ENCODE results near the gene TNFSF8.

TNFSF8 gene

DNA sequence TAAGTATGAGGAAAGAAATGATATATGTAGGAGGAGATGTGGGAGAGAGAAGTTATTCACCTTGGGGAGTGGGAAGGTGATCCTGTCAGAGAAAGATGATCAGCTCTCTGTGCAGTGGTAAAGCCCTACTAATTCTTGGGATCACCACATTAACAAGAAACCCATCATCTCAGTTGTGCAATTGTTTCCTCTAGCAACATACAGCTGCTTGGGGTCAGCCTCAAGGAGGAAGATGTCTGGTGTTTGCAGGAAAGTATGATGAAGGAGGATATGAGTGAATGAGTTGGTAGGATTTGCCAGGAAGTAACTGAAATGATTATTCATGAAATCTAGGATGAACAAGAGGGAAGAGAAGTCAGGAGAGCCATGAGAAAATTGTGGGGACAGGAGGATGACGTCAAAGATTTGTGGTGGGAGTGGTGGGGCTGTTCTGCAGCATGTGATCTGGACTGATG is 50.1 kb downstream of the TNFSF8 start:
- Histone ChIP-seq H3K27me3 (ENCODE audit: control insufficient read depth in 3 of 3, insufficient read depth in 3 of 3, low read depth in 1 of 3, low read length in 3 of 3) (no peaks in the 10 kb centered on the region), H2BK12ac (ENCODE audit: low read length) (no peak overlapping the region), H3K14ac (ENCODE audit: low read length) (no peak overlapping the region), H2BK5ac (ENCODE audit: low read length) (no peak overlapping the region), H3K4me1 (ENCODE audit: control insufficient read depth in 2 of 2, insufficient read depth in 1 of 2, low read depth in 1 of 2, low read length in 2 of 2) (no peaks in the 10 kb centered on the region), H2AK5ac (ENCODE audit: low read depth, low read length) (no peak overlapping the region), H2AFZ (ENCODE audit: low read length) (no peak overlapping the region), H3K4me2 (ENCODE audit: insufficient read depth, low read length, poor library complexity, severe bottlenecking) (no peak overlapping the region), H3K79me1 (ENCODE audit: low read depth, low read length) (no peaks in the 10 kb centered on the region), H3K4me3 (ENCODE audit: low read length in 2 of 2) (no peak overlapping the region), H2BK120ac (ENCODE audit: low read depth, low read length) (no peak overlapping the region), H4K91ac (ENCODE audit: low read depth, low read length, poor library complexity) (no peak overlapping the region), H3K36me3 (replicated peaks in 1 of 2; ENCODE audit: control insufficient read depth in 2 of 2, insufficient read depth in 2 of 2, low read length in 2 of 2) (no peaks in the 10 kb centered on the region), H3K4ac (ENCODE audit: low read length) (no peak overlapping the region), H2BK15ac (ENCODE audit: low read length) (no peak overlapping the region), H3K9me3 (replicated peaks in 1 of 2; ENCODE audit: control insufficient read depth in 2 of 2, insufficient read depth in 1 of 2, low read depth in 1 of 2, low read length in 2 of 2) (no peaks in the 10 kb centered on the region), H3K27ac (replicated peaks; ENCODE audit: low read length) (no peak overlapping the region), H4K8ac (ENCODE audit: low read depth, low read length) (no peak overlapping the region), H3K23ac (ENCODE audit: low read depth, low read length, poor library complexity) (no peak overlapping the region), H3K18ac (ENCODE audit: low read length) (no peak overlapping the region), H3K9ac (ENCODE audit: low read depth, low read length, poor library complexity) (no peak overlapping the region)
- no CpG with 5 or more reads among the region's 1 CpG for WGBS, 2 donors (ENCODE audit: extremely low coverage in 2 of 2, insufficient read length in 2 of 2, insufficient replicate concordance in 1 of 2)
- DNase-seq (ENCODE audit: low spot score) = no peak

DNA sequence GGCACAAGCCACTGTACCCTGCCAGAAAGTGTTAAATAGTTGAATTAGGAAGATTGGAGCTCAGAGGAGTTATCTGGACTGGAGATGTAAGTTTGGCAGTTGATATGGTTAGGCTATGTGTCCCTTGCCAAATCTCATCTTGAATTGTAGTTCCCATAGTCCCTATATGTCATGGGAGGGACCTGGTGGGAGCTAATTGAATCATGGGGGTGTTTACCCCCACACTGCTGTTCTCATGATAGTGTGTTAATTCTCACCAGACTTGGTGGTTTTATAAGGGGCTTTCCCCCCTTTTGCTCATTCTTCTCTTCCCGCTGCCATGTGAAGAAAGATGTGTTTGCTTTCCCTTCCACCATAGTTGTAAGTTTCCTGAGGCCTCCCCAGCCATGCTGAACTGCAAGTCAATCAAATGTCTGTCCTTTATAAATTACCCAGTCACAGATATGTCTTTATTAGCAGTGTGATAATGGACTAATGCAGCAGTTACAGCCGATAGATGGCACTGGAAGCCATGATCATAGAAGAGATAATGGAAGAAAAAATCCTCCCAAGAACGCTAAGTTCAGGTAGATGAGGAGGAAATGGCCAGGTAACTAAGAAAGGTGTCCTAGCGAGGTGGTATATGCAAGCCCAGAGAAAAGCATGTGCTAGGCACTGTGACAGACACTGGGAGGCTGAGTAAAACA is 51.4 kb downstream of the TNFSF8 start:
- Histone ChIP-seq H3K18ac (ENCODE audit: low read length) (no peak overlapping the region), H2BK120ac (ENCODE audit: low read depth, low read length) (no peak overlapping the region), H2BK15ac (ENCODE audit: low read length) (no peak overlapping the region), H3K4ac (ENCODE audit: low read length) (no peak overlapping the region), H2AK5ac (ENCODE audit: low read depth, low read length) (no peak overlapping the region), H3K4me2 (ENCODE audit: insufficient read depth, low read length, poor library complexity, severe bottlenecking) (no peak overlapping the region), H3K79me1 (ENCODE audit: low read depth, low read length) (no peaks in the 10 kb centered on the region), H4K8ac (ENCODE audit: low read depth, low read length) (no peak overlapping the region), H3K9ac (ENCODE audit: low read depth, low read length, poor library complexity) (no peak overlapping the region), H3K14ac (ENCODE audit: low read length) (no peak overlapping the region), H2BK5ac (ENCODE audit: low read length) (no peak overlapping the region), H3K4me3 (ENCODE audit: low read length in 2 of 2) (no peak overlapping the region), H3K27me3 (ENCODE audit: control insufficient read depth in 3 of 3, insufficient read depth in 3 of 3, low read depth in 1 of 3, low read length in 3 of 3) (no peaks in the 10 kb centered on the region), H2AFZ (ENCODE audit: low read length) (no peak overlapping the region), H3K4me1 (ENCODE audit: control insufficient read depth in 2 of 2, insufficient read depth in 1 of 2, low read depth in 1 of 2, low read length in 2 of 2) (no peaks in the 10 kb centered on the region), H4K91ac (ENCODE audit: low read depth, low read length, poor library complexity) (no peak overlapping the region), H3K36me3 (replicated peaks in 1 of 2; ENCODE audit: control insufficient read depth in 2 of 2, insufficient read depth in 2 of 2, low read length in 2 of 2) (no peaks in the 10 kb centered on the region), H2BK12ac (ENCODE audit: low read length) (no peak overlapping the region), H3K23ac (ENCODE audit: low read depth, low read length, poor library complexity) (no peak overlapping the region), H3K27ac (replicated peaks; ENCODE audit: low read length) (no peak overlapping the region), H3K9me3 (replicated peaks in 1 of 2; ENCODE audit: control insufficient read depth in 2 of 2, insufficient read depth in 1 of 2, low read depth in 1 of 2, low read length in 2 of 2) (no peaks in the 10 kb centered on the region)
- DNase-seq (ENCODE audit: low spot score) = no peak
- WGBS, 2 donors (ENCODE audit: extremely low coverage in 2 of 2, insufficient read length in 2 of 2, insufficient replicate concordance in 1 of 2) = no CpG with 5 or more reads among the region's 4 CpGs

DNA sequence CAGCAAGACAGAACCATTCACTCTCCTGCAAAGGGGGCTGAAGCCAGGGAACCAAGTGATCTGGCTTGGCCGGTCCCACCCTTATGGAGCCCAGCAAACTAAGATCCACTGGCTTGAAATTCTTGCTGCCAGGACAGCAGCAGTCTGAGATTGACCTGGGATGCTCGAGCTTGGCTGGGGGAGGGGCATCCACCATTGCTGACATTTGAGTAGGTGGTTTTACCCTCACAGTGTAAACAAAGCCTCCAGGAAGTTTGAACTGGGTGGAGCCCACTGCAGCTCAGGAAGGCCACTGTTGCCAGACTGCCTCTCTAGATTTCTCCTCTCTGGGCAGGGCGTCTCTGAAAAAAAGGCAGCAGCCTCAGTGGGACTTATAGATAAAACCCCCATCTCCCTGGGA is 60.5 kb downstream of the TNFSF8 start:
- H3K14ac ChIP-seq (ENCODE audit: low read length) = no peak overlapping the region
- no CpG with 5 or more reads among the region's 3 CpGs for WGBS, 2 donors (ENCODE audit: extremely low coverage in 2 of 2, insufficient read length in 2 of 2, insufficient replicate concordance in 1 of 2)
- H3K4me3 ChIP-seq (ENCODE audit: low read length in 2 of 2) = no peak overlapping the region
- H2BK12ac ChIP-seq (ENCODE audit: low read length) = no peak overlapping the region
- no peak for DNase-seq (ENCODE audit: low spot score)
- H2BK5ac ChIP-seq (ENCODE audit: low read length) = no peak overlapping the region
- no peak overlapping the region for H2BK120ac ChIP-seq (ENCODE audit: low read depth, low read length)
- no peaks in the 10 kb centered on the region for H3K9me3 ChIP-seq (replicated peaks in 1 of 2; ENCODE audit: control insufficient read depth in 2 of 2, insufficient read depth in 1 of 2, low read depth in 1 of 2, low read length in 2 of 2)
- H4K8ac ChIP-seq (ENCODE audit: low read depth, low read length) = no peak overlapping the region
- no peaks in the 10 kb centered on the region for H3K79me1 ChIP-seq (ENCODE audit: low read depth, low read length)
- H2AK5ac ChIP-seq (ENCODE audit: low read depth, low read length) = no peak overlapping the region
- H3K36me3 ChIP-seq (replicated peaks in 1 of 2; ENCODE audit: control insufficient read depth in 2 of 2, insufficient read depth in 2 of 2, low read length in 2 of 2) = no peaks in the 10 kb centered on the region
- H3K4ac ChIP-seq (ENCODE audit: low read length) = no peak overlapping the region
- no peak overlapping the region for H3K18ac ChIP-seq (ENCODE audit: low read length)
- no peak overlapping the region for H3K27ac ChIP-seq (replicated peaks; ENCODE audit: low read length)
- no peak overlapping the region for H2BK15ac ChIP-seq (ENCODE audit: low read length)
- no peaks in the 10 kb centered on the region for H3K27me3 ChIP-seq (ENCODE audit: control insufficient read depth in 3 of 3, insufficient read depth in 3 of 3, low read depth in 1 of 3, low read length in 3 of 3)
- H3K4me2 ChIP-seq (ENCODE audit: insufficient read depth, low read length, poor library complexity, severe bottlenecking) = no peak overlapping the region
- H3K23ac ChIP-seq (ENCODE audit: low read depth, low read length, poor library complexity) = no peak overlapping the region
- H4K91ac ChIP-seq (ENCODE audit: low read depth, low read length, poor library complexity) = no peak overlapping the region
- H3K4me1 ChIP-seq (ENCODE audit: control insufficient read depth in 2 of 2, insufficient read depth in 1 of 2, low read depth in 1 of 2, low read length in 2 of 2) = peaks cover 0 to 5% of the 10 kb centered on the region in 2 donors
- H3K9ac ChIP-seq (ENCODE audit: low read depth, low read length, poor library complexity) = no peak overlapping the region
- H2AFZ ChIP-seq (ENCODE audit: low read length) = peak overlapping the region; percentile 59

DNA sequence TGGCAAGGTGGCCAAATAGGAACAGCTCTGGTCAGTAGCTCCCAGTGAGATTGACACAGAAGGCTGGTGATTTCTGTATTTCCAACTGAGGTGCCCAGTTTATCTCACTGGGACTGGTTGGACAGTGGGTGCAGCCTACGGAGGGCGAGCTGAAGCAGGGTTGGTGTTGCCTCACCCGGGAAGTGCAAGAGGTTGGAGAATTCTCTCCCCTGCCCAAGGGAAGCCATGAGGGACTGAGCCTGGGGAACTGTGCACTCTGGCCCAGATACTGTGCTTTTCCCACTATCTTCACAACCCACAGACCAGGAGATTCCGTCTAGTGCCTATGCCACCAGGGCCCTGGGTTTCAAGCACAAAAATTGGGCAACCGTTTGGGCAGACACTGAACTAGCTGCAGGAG is 61.0 kb downstream of the TNFSF8 start:
- peaks cover 0 to 5% of the 10 kb centered on the region in 2 donors for H3K4me1 ChIP-seq (ENCODE audit: control insufficient read depth in 2 of 2, insufficient read depth in 1 of 2, low read depth in 1 of 2, low read length in 2 of 2)
- H3K27ac ChIP-seq (replicated peaks; ENCODE audit: low read length) = no peak overlapping the region
- no peak overlapping the region for H2BK5ac ChIP-seq (ENCODE audit: low read length)
- H3K14ac ChIP-seq (ENCODE audit: low read length) = no peak overlapping the region
- H2BK15ac ChIP-seq (ENCODE audit: low read length) = no peak overlapping the region
- H3K9ac ChIP-seq (ENCODE audit: low read depth, low read length, poor library complexity) = no peak overlapping the region
- H2AFZ ChIP-seq (ENCODE audit: low read length) = no peak overlapping the region
- H4K91ac ChIP-seq (ENCODE audit: low read depth, low read length, poor library complexity) = no peak overlapping the region
- no peak overlapping the region for H3K4me2 ChIP-seq (ENCODE audit: insufficient read depth, low read length, poor library complexity, severe bottlenecking)
- H3K4ac ChIP-seq (ENCODE audit: low read length) = no peak overlapping the region
- H3K18ac ChIP-seq (ENCODE audit: low read length) = peak overlapping the region; percentile 50
- H3K79me1 ChIP-seq (ENCODE audit: low read depth, low read length) = no peaks in the 10 kb centered on the region
- no peaks in the 10 kb centered on the region for H3K9me3 ChIP-seq (replicated peaks in 1 of 2; ENCODE audit: control insufficient read depth in 2 of 2, insufficient read depth in 1 of 2, low read depth in 1 of 2, low read length in 2 of 2)
- H3K4me3 ChIP-seq (ENCODE audit: low read length in 2 of 2) = no peak overlapping the region
- no peak overlapping the region for H2BK120ac ChIP-seq (ENCODE audit: low read depth, low read length)
- H3K36me3 ChIP-seq (replicated peaks in 1 of 2; ENCODE audit: control insufficient read depth in 2 of 2, insufficient read depth in 2 of 2, low read length in 2 of 2) = no peaks in the 10 kb centered on the region
- no peaks in the 10 kb centered on the region for H3K27me3 ChIP-seq (ENCODE audit: control insufficient read depth in 3 of 3, insufficient read depth in 3 of 3, low read depth in 1 of 3, low read length in 3 of 3)
- DNase-seq (ENCODE audit: low spot score) = no peak
- H2AK5ac ChIP-seq (ENCODE audit: low read depth, low read length) = no peak overlapping the region
- H4K8ac ChIP-seq (ENCODE audit: low read depth, low read length) = no peak overlapping the region
- no CpG with 5 or more reads among the region's 5 CpGs for WGBS, 2 donors (ENCODE audit: extremely low coverage in 2 of 2, insufficient read length in 2 of 2, insufficient replicate concordance in 1 of 2)
- no peak overlapping the region for H2BK12ac ChIP-seq (ENCODE audit: low read length)
- H3K23ac ChIP-seq (ENCODE audit: low read depth, low read length, poor library complexity) = no peak overlapping the region

Data from neuronal stem cell (in vitro differentiated cells).